HEK293 (cell line): ENCODE data around the gene TBX6.
A peak's percentile ranks its signal among the peaks of the same experiment; 100 is the strongest.

Experiments used
- CTCF ChIA-PET: fragments of 350-600 bp; formaldehyde crosslinking; extraction: SDS; loops from one replicate; lab custom pipeline; 2021; ENCODE audit warnings: antibody characterized with exemption; lab: Yijun Ruan, JAX
- POLR2A ChIA-PET: fragments of 300-600 bp; formaldehyde crosslinking; extraction: SDS; loops from one replicate; lab custom pipeline; 2020; ENCODE audit warnings: antibody characterized with exemption, inconsistent platforms; lab: Yijun Ruan, JAX
- H3K27ac ChIP-seq: fragments of 200-500 bp; sonication (Bioruptor generic); 2 replicates; pipeline ENCODE4 v1.5.1; 2014; ENCODE audit warnings: low read depth, low read length, control low read depth, inconsistent platforms; ENCODE audit errors: extremely low read depth
- H3K36me3 ChIP-seq, 2 experiments: fragments of 200-500 bp in 1 of 2; sonication (Bioruptor generic) in 1 of 2; 1 replicate in 1 of 2; 2 replicates in 1 of 2; pipeline ENCODE4 v1.5.1; 2014 to 2017; ENCODE audit warnings: inconsistent platforms in 2 of 2, low read length in 2 of 2; ENCODE audit not compliant: control insufficient read depth in 2 of 2, insufficient read depth in 1 of 2
- H3K4me1 ChIP-seq: fragments of 200-500 bp; sonication (Bioruptor generic); 2 replicates; pipeline ENCODE4 v1.5.1; 2014; ENCODE audit warnings: mild to moderate bottlenecking, low read length, inconsistent platforms; ENCODE audit not compliant: control insufficient read depth, insufficient read depth
- H3K4me3 ChIP-seq: 2 replicates; pipeline ENCODE4 v1.5.1; 2011; ENCODE audit warnings: low read depth, mild to moderate bottlenecking, control low read depth, low read length, moderate library complexity
- H3K9me3 ChIP-seq: fragments of 200-500 bp; sonication (Bioruptor generic); 2 replicates; pipeline ENCODE4 v1.5.1; 2014; ENCODE audit warnings: low read depth, low read length, inconsistent platforms; ENCODE audit not compliant: control insufficient read depth, insufficient read depth
- BCL6B ChIP-seq: fragments of 450-650 bp; formaldehyde crosslinking; IDR thresholded peaks from 2 replicates; pipeline ENCODE4 v1.5.1; 2017; ENCODE audit warnings: missing biosample characterization, missing genetic modification characterization
- GLIS2 ChIP-seq: fragments of 450-650 bp; formaldehyde crosslinking; IDR thresholded peaks from 2 replicates; pipeline ENCODE4 v1.5.1; 2016; ENCODE audit warnings: missing biosample characterization, missing genetic modification characterization
- HOXD13 ChIP-seq: sonication (generic); formaldehyde crosslinking; IDR thresholded peaks from 2 replicates; pipeline ENCODE4 v1.8.0; 2022; ENCODE audit warnings: missing genetic modification reagents, borderline replicate concordance
- KLF7 ChIP-seq: fragments of 450-650 bp; formaldehyde crosslinking; IDR thresholded peaks from 2 replicates; pipeline ENCODE4 v1.5.1; 2016; ENCODE audit warnings: missing biosample characterization, missing genetic modification characterization, borderline replicate concordance
- KLF8 ChIP-seq: fragments of 450-650 bp; formaldehyde crosslinking; IDR thresholded peaks from 2 replicates; pipeline ENCODE4 v1.5.1; 2016; ENCODE audit warnings: missing biosample characterization, missing genetic modification characterization
- PATZ1 ChIP-seq: fragments of 450-650 bp; formaldehyde crosslinking; IDR thresholded peaks from 2 replicates; pipeline ENCODE4 v1.5.1; 2016; ENCODE audit warnings: missing biosample characterization, missing genetic modification characterization
- PRDM4 ChIP-seq: fragments of 450-650 bp; formaldehyde crosslinking; IDR thresholded peaks from 2 replicates; pipeline ENCODE4 v1.5.1; 2017; ENCODE audit warnings: missing biosample characterization, missing genetic modification characterization
- SP2 ChIP-seq: fragments of 450-650 bp; formaldehyde crosslinking; IDR thresholded peaks from 2 replicates; pipeline ENCODE4 v1.5.1; 2016; ENCODE audit warnings: missing biosample characterization, missing genetic modification characterization
- ZBTB7A ChIP-seq: fragments of 450-650 bp; formaldehyde crosslinking; IDR thresholded peaks from 2 replicates; pipeline ENCODE4 v1.5.1; 2016; ENCODE audit warnings: low read depth, missing biosample characterization, missing genetic modification characterization
- ZEB2 ChIP-seq: fragments of 450-650 bp; formaldehyde crosslinking; IDR thresholded peaks from 2 replicates; pipeline ENCODE4 v1.5.1; 2016; ENCODE audit warnings: missing biosample characterization, missing genetic modification characterization
- ZFHX2 ChIP-seq: fragments of 450-650 bp; formaldehyde crosslinking; conservative IDR thresholded peaks from 2 replicates; pipeline ENCODE4 v1.5.1; 2016; ENCODE audit warnings: missing biosample characterization, missing genetic modification characterization
- ZFP3 ChIP-seq: fragments of 450-650 bp; formaldehyde crosslinking; IDR thresholded peaks from 2 replicates; pipeline ENCODE4 v1.5.1; 2016; ENCODE audit warnings: low read depth, missing biosample characterization, missing genetic modification characterization
- ZFP69B ChIP-seq: fragments of 450-650 bp; formaldehyde crosslinking; IDR thresholded peaks from 2 replicates; pipeline ENCODE4 v1.5.1; 2016; ENCODE audit warnings: missing biosample characterization, missing genetic modification characterization
- ZIC2 ChIP-seq: fragments of 450-650 bp; formaldehyde crosslinking; IDR thresholded peaks from 2 replicates; pipeline ENCODE4 v1.5.1; 2016; ENCODE audit warnings: missing biosample characterization, missing genetic modification characterization
- ZNF169 ChIP-seq: fragments of 450-650 bp; formaldehyde crosslinking; IDR thresholded peaks from 2 replicates; pipeline ENCODE4 v1.5.1; 2016; ENCODE audit warnings: missing biosample characterization, missing genetic modification characterization
- ZNF174 ChIP-seq: fragments of 450-650 bp; formaldehyde crosslinking; IDR thresholded peaks from 2 replicates; pipeline ENCODE4 v1.5.0; 2017; ENCODE audit warnings: missing biosample characterization, mild to moderate bottlenecking, missing genetic modification characterization
- ZNF223 ChIP-seq: fragments of 450-650 bp; formaldehyde crosslinking; IDR thresholded peaks from 2 replicates; pipeline ENCODE4 v1.5.1; 2016; ENCODE audit warnings: missing biosample characterization, missing genetic modification characterization
- ZNF529 ChIP-seq: fragments of 450-650 bp; formaldehyde crosslinking; IDR thresholded peaks from 2 replicates; pipeline ENCODE4 v1.5.1; 2017; ENCODE audit warnings: missing genetic modification characterization, missing biosample characterization; ENCODE audit not compliant: insufficient replicate concordance
- ZNF558 ChIP-seq: fragments of 450-650 bp; formaldehyde crosslinking; IDR thresholded peaks from 2 replicates; pipeline ENCODE4 v1.5.1; 2016; ENCODE audit warnings: missing biosample characterization, missing genetic modification characterization
- ZNF600 ChIP-seq: fragments of 450-650 bp; formaldehyde crosslinking; IDR thresholded peaks from 2 replicates; pipeline ENCODE4 v1.5.1; 2016; ENCODE audit warnings: missing biosample characterization, missing genetic modification characterization
- ZNF768 ChIP-seq: fragments of 450-650 bp; formaldehyde crosslinking; IDR thresholded peaks from 2 replicates; pipeline ENCODE4 v1.5.1; 2018; ENCODE audit warnings: missing biosample characterization, mild to moderate bottlenecking, missing genetic modification characterization
- ZNF785 ChIP-seq: fragments of 450-650 bp; formaldehyde crosslinking; IDR thresholded peaks from 2 replicates; pipeline ENCODE4 v1.5.1; 2016; ENCODE audit warnings: missing biosample characterization, missing genetic modification characterization
- ZSCAN4 ChIP-seq: fragments of 450-650 bp; formaldehyde crosslinking; IDR thresholded peaks from 2 replicates; pipeline ENCODE4 v1.5.1; 2017; ENCODE audit warnings: missing biosample characterization, missing genetic modification characterization
- TF ChIP-seq, protein P1 (sequence below): fragments of 450-650 bp; formaldehyde crosslinking; IDR thresholded peaks from 2 replicates; pipeline ENCODE4 v1.5.1; 2017; ENCODE audit warnings: missing biosample characterization, mild to moderate bottlenecking, missing genetic modification characterization, moderate library complexity

The TBX6 gene

DNA sequence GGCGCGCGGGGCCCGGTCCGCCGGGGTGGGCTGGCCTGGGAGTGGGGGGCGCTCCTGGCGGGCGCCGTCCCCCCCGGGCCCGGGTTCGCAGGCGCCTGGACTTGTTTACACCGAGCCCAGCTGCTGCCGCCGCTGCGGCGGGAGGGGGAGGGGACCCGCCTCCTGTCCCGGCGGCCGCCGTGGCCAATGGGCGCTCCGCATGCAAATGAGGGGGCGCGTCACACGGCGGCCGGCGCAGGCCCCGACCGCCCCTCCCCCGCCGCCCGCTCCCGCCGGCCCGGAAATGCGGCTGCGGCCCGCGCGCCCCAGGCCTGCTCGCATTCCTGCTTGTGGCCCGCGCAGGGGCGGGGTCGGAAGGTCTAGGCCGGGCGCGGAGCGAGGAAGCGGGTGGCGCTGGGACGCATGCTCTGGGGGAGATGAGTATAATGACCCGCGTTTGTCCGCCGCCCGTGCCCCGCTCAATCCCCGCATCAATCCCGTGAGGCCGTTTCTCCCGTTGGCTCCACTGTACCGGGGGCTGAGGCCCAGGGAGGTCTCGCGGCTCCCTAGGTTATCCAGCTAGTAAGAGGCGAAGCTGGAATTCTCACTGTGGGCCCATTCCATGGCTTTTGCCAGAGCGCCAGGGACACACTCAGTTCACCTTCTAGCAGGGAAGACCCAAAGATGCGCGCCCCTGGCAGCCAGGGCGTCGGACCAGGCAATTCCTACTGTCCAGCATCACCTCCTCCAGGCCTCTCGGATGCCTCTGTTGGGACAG is 4.6 kb upstream of the TBX6 start, which contains the start of gene YPEL3 (continued):
- TF ChIP-seq ZSCAN4 (tag by site-specific recombination) (peak; percentile 19; the same call in 1 of the 2 replicates), ZEB2 (tag by site-specific recombination) (peak; percentile 79)

DNA sequence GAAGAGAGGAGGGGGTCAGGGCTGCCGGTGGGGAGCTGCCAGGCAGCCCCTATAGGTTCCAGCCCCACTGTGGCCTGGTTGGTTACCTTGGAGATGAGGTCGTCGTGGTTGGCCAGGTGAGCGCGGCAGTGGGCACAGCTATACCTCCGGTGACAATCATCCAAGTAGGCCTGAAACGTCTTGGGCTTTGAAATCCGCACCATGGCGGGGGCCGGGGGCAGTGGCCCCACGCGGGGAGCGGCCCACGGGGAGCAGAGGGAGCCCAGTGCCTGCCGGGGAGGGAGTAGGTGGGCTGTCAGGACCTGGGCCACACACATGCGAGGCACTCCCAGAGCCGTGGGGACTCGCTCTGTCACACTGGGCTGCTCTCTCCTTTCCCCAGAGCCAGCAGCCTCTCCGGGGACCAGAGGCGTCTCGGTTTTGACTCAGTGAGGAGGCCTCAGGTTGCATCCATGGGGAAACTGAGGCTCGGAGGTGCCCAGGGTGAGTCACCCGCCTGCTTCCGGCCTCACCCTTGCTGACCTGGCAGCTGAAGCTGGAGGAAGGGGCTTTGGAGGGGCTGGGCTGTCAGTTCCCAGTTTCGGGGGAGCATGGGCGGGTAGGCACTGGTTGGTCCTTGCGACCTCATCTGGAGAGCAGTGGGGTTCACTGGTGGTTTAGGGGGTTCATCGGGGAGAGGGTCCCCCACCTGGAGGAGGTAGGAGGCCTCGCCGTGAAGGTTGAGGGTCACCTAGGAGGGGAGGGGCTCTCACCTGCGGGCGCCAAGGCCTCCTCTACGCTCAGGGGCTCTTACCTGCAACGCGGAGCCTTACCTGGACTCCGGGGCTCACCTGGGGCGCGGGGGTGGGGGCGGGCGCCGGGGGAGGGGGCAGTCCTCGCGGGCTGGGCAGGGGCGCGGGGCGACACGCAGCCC is 3.7 kb upstream of the TBX6 start:
- Histone ChIP-seq H3K4me1 (no peaks in the 10 kb centered on the region), H3K27ac (no peak overlapping the region; the same call in 1 of the 2 replicates), H3K9me3 (no peaks in the 10 kb centered on the region), H3K36me3 (peaks cover 0 to 15% of the 10 kb centered on the region in 2 experiments; a peak in 1 of 3 replicates), H3K4me3 (peak overlapping the region; percentile 58)
- CTCF ChIA-PET: interaction anchor here (0.6 to 5.0 kb wide), 4 partner anchors 17 to 520 kb away, joined by 3 to 38 read pairs (median 4); partner anchors contain the start of genes DCTPP1 and GDPD3
- POLR2A ChIA-PET: interaction anchor here (1.0 to 1.2 kb wide), 3 partner anchors 300 to 322 kb away, joined by 3 read pairs; partner anchors contain the start of genes ZNF48 and ZNF771
- TF ChIP-seq ZBTB7A (tag by site-specific recombination): peak; percentile 41; the same call in 1 of the 2 replicates
- no peak for TF ChIP-seq ZNF768 (tag by site-specific recombination)
- TF ChIP-seq KLF7: no peak
- TF ChIP-seq ZNF529 (tag by site-specific recombination): no peak
- TF ChIP-seq ZIC2 (tag by site-specific recombination): peak; percentile 36
- 0 out of 2 replicates have a peak, but pooled peaks have one; percentile 1 for TF ChIP-seq SP2 (tag by site-specific recombination)
- peak; percentile 40 for TF ChIP-seq GLIS2 (tag by site-specific recombination)
- TF ChIP-seq ZEB2 (tag by site-specific recombination): 0 out of 2 replicates have a peak, but pooled peaks have one; percentile 33
- peak; percentile 38; the same call in 1 of the 2 replicates for TF ChIP-seq PATZ1 (tag by site-specific recombination)
- TF ChIP-seq ZNF174 (tag by site-specific recombination): no peak
- no peak for TF ChIP-seq ZFP3 (tag by site-specific recombination)
- 0 out of 2 replicates have a peak, but pooled peaks have one; percentile 16 for TF ChIP-seq HOXD13 (CRISPR knock-in tag)
- TF ChIP-seq ZNF600 (tag by site-specific recombination): 0 out of 2 replicates have a peak, but pooled peaks have one; percentile 17
- TF ChIP-seq, protein P1, sequence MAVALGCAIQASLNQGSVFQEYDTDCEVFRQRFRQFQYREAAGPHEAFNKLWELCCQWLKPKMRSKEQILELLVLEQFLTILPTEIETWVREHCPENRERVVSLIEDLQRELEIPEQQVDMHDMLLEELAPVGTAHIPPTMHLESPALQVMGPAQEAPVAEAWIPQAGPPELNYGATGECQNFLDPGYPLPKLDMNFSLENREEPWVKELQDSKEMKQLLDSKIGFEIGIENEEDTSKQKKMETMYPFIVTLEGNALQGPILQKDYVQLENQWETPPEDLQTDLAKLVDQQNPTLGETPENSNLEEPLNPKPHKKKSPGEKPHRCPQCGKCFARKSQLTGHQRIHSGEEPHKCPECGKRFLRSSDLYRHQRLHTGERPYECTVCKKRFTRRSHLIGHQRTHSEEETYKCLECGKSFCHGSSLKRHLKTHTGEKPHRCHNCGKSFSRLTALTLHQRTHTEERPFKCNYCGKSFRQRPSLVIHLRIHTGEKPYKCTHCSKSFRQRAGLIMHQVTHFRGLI (tag by site-specific recombination): 0 out of 2 replicates have a peak, but pooled peaks have one; percentile 44
- TF ChIP-seq BCL6B: no peak
- no peak for TF ChIP-seq PRDM4 (tag by site-specific recombination)
- TF ChIP-seq ZNF169 (tag by site-specific recombination): no peak
- TF ChIP-seq ZNF223: no peak
- no peak for TF ChIP-seq ZNF558
- TF ChIP-seq ZFHX2 (tag by site-specific recombination): peak; percentile 75
- no peak for TF ChIP-seq KLF8
- TF ChIP-seq ZNF785 (tag by site-specific recombination): no peak
- no peak for TF ChIP-seq ZFP69B (tag by site-specific recombination)
